ENCODE data around the gene FBRS.
"Not testable (repeated sequence)": the region's sequence is repeated elsewhere in the genome, so short reads cannot be mapped to it uniquely, and the experiment has no call there.

The FBRS gene

GRCh38 chr16:30664616-30665109 lies 6.4 kb downstream of the FBRS start:
- no peak for DNase-seq (ENCODE audit: low spot score)

- DNase-seq (ENCODE audit: low spot score) = no peak
Observed at GRCh38 chr16:30665155-30665829, 7.1 kb downstream of the FBRS start.

- no peak for DNase-seq (ENCODE audit: low spot score)
Observed at GRCh38 chr16:30665830-30666190, 7.6 kb downstream of the FBRS start.

DNA sequence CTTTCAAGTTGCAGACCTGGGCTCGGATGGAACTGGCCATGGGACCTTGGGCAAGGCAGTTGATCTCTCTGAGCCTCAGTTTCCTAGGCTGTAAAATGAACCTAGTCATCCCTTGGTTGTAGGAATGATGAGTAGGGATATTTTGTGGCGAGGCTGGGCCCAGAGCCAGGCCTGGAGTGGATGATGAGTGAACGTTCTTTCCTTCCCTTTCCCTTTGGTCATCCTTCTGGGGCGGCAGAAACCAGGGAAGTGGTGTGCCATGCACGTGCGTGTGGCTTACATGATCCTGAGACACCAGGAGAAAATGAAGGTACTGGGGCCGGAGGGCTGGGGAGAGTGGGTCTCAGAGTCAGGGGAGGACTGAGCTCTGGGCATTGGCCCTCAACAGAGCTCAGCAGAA lies 8.4 kb downstream of the FBRS start:
- no peak for DNase-seq (ENCODE audit: low spot score)

GRCh38 chr16:30667361-30667905 lies 9.2 kb downstream of the FBRS start:
- DNase-seq (ENCODE audit: low spot score) = no peak

- no peak for DNase-seq (ENCODE audit: low spot score)
Observed at GRCh38 chr16:30668393-30668792, 10.2 kb downstream of the FBRS start.

- no peak for DNase-seq (ENCODE audit: low spot score)
Observed at GRCh38 chr16:30669026-30669902, 11.0 kb downstream of the FBRS start.

DNA sequence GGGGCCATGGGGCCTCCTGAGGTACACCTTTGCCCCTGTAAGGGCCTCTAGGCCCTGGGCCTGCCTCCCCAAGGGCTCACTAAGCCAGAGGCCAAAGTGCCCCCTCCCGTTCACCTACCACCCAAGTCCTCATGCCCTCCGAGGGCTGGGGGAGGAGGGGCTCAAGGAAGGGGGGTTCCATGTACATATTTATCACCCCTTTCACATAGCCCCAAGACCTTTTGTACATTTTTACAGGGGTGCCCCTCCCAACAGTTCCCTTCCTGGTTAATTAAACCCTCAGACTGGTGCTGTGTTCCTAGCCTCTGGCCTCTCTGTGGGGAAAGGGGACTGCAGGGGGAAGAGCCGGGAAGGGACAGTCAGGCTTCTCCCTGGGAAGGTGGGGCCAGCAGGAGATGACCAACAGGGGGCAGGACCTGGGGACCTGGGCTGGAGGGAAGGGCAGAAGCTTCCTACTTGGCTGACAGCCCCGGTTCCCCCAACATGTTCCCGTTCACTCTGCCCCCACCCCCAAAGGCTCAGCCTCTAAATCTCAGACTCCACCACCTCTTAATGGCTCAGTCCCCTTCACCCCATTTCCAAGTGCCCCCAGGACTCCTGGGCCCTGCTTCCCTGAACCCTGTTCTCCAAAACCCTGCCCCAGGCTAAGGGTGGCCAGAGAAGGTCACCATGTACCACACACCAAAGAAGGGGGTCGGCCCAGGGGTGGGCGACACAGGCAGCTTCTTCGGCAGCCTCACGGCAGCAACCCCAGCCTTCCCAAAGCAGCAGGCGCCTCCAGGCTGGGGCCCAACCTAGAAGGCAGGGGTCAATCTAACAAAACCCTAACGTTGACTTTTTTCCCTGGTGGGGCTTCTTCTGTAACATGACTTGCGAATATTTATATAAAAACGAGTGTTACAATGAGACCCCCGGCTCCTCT lies 11.9 kb downstream of the FBRS start:
- no peak for DNase-seq (ENCODE audit: low spot score)

GRCh38 chr16:30675143-30675542 lies 16.9 kb downstream of the FBRS start:
- no peak for DNase-seq (ENCODE audit: low spot score)

GRCh38 chr16:30677931-30678585 lies 19.8 kb downstream of the FBRS start:
- no peak for DNase-seq (ENCODE audit: low spot score)

DNA sequence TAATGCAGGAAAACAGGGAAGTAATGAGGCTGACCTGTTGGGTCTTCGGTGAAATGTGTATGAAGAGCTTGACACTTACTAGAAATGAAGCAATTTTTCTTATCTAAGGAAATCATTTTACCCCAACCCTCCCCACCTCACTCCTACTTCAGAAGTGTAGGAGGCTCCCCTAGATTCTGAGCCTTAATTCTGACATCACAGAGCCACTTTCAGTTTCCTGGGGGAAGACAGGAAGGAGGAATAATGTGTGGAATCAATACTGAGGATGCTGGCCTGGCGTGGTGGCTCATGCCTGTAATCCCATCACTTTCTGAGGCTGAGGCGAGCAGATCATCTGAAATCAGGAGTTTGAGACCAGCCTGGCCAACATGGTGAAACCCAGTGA lies 20.3 kb downstream of the FBRS start:
- DNase-seq (ENCODE audit: low spot score) = no peak

DNA sequence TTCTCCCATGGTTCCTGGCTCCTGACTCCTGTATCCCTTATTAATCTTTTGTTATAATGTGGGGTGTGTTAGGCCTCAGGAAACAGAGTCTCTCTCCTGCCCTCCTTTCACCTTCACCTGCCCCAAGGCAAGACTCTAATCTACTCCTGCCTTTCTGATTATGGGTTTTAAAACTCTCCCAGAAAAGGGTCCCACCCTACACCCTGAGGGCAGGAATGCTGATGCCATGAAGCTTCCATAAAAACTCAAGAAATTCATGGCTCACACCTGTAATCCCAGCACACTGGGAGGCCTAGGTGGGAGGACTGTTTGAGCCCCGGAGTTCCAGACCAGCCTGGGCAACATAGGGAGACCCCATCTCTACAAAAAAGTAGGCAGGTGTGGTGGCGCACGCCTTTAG lies 22.1 kb downstream of the FBRS start:
- no peak for DNase-seq (ENCODE audit: low spot score)

DNA sequence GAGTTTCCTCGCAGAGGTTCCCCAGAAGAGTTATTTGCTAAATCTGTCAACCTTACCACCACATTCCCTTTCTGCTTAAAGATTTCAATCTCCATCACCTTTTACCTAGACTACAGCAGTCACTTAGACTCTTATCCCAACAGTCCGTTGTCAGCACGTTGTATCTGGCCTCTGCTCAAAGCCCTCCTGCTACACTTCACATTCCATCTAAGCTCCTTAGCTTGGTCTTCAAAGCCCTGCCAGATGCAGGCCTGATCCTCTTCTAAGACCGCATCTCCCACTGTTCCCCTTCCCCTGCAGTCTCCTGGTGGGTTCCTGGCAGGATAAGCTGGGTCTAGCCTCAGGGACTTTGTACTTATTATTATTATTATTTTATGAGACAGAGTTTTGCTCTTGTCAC lies 30.5 kb downstream of the FBRS start:
- no peak for DNase-seq (ENCODE audit: low spot score)

DNA sequence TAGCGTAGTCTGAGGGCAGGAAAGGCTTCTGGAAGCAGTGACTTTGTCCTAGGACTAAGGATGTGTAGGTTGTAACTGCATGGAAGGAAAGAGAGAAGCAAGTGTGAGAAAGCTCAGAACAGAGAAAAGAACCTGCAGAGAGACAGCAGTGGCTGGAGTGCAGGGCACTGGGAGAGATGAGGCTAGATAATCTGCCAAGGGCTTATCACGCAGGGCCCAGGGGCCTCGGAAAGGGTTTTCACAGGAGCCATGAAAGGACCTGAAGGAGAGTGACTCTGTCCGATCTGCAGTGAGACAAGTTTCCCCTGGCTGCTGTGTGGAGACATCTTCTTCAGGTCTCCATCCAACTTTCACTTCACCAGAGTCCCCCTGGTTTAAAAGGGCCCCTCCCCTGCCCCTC lies 33.7 kb downstream of the FBRS start:
- no peak for DNase-seq (ENCODE audit: low spot score)

- no peak for DNase-seq (ENCODE audit: low spot score)
Observed at GRCh38 chr16:30692396-30693064, 34.3 kb downstream of the FBRS start.

GRCh38 chr16:30694926-30695693 lies 36.9 kb downstream of the FBRS start:
- no peak for DNase-seq (ENCODE audit: low spot score)

GRCh38 chr16:30696646-30697045 lies 38.4 kb downstream of the FBRS start:
- DNase-seq (ENCODE audit: low spot score) = not testable (repeated sequence)

DNA sequence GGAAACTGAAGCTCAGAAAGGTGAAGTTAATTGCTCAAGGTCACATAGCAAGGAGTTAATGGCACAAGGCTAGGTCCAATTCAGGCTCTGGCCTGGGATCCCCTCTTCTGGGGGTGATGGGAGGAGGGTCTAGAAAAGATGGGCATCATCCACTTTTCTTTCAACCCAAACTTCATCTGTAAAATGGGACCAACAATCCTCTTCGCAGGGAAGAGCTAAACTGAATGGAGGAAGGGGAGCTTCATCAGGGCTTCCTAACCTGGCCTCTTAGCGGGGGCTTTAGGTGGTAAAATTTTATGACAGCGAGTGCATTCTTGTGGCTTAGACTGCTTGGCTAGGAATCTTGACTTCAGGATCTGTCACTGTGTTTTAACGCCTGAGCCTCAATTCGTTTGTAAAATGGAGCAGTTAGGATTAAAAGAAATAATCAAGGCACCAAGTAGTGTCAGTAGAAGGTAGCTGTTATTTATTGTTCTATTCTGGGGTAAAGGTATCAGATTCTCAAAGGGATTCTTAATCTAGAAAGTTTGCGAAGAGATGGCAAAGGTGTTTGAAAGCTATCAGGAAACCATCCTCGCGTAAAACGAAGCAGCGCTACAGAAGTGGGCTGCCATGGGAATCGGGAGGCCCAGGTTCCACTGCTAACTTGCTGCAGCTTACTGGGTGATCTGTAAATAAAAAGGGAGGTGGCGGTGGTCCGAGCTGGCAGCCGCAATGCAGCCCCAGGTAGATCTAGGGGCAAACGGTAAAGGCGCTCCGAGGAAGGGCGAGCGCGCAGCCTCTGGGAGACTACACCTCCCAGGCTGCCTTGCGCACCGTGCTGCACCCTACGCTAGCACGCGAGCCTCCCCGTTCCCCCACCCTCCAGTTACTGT lies 39.3 kb downstream of the FBRS start:
- DNase-seq (ENCODE audit: low spot score) = no peak

DNA sequence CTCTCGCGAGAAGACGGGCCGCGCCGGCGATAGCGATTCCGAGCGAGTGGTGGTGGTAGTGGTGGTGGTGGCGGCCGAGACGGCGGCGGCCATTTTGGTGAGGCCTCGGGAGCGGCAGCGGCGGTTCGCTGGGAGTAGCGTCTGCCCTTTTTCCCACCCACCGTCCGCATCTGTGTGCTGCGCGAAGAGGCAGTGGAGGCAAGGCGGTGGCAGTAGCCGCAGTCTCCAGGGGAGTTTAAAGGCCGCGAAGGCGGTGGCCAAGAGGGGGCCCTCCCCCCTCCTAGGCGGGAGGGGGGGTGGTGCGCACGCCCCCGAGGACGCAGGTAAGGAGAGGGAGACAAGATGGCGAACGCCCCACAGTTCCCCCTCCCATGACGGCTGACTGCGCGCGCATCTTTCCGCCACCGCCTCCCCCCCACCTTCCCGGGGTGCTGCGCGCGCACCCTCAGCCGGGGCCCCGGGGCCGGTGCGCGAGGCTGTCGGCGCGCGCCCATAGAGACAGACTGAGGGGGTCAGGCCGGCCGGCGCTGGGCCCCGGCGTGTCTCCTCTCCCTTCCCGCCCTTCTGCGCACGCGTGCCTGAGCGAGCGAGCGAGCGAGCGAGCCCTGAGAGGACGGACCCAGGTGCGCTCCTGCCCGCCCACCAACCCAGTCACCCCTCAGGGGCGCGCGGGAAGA lies 40.0 kb downstream of the FBRS start:
- peak; percentile 99 for DNase-seq (ENCODE audit: low spot score)

Data from CD4-positive, alpha-beta T cell treated with Interleukin-6 at 100 ng/mL for 8 hours (primary cell).